Motor neuron (in vitro differentiated cells): ENCODE data around the gene SFXN5. TPM values are rescaled to one million over a fixed set of nuclear protein-coding genes. Genes with fewer than 3 reads are reported as not detected.
"Not testable (repeated sequence)": the region's sequence is repeated elsewhere in the genome, so short reads cannot be mapped to it uniquely, and the experiment has no call there.

Experiments used
- ATAC-seq, 8 experiments: fragments of 200-7000 bp; cut with Tn5 transposase; replicated peaks in 6 of 8; 2 replicates each; pipeline ENCODE4 v1.8.0; 2021; ENCODE audit warnings: mild to moderate bottlenecking in 8 of 8, moderate library complexity in 8 of 8
- H3K27ac ChIP-seq, 2 donors: fragments of 250-450 bp; sonication (Bioruptor Pico); 2 replicates each; pipeline ENCODE4 v1.9.0; 2021; ENCODE audit warnings: antibody characterized with exemption in 2 of 2, mild to moderate bottlenecking in 2 of 2, moderate library complexity in 1 of 2
- H3K4me1 ChIP-seq, 2 donors: fragments of 250-450 bp; sonication (Bioruptor Pico); replicated peaks in 1 of 2; 2 replicates each; pipeline ENCODE4 v1.6.1; 2021; ENCODE audit warnings: antibody characterized with exemption in 2 of 2, mild to moderate bottlenecking in 2 of 2, moderate library complexity in 1 of 2
- H3K4me3 ChIP-seq, 5 donors: fragments of 250-450 bp; sonication (Bioruptor Pico); 2 replicates each; pipeline ENCODE4 v1.9.0; 2021; ENCODE audit warnings: antibody characterized with exemption in 5 of 5, mild to moderate bottlenecking in 5 of 5, moderate library complexity in 4 of 5
- WGBS, 10 experiments: fragments of 450-650 bp; shearing (Covaris generic); methylation state at CpG; one replicate each; pipeline ENCODE4 v1.0.0; 2022; 5-methylcytosine and 5-hydroxymethylcytosine counted together
- in situ Hi-C, 9 experiments: fragments of 400-800 bp; cut with MboI; loops; one replicate each; pipeline ENCODE4 v1.15.0; 2021; ENCODE audit warnings: low sequenced_read_pairs in 9 of 9, low pct_unique_long_range_greater_than_20kb in 2 of 9; ENCODE audit not compliant: unreplicated experiment in 9 of 9
- total RNA-seq, 8 experiments: library from RNA; unstranded; fragments of 300-600 nt; gene quantifications; 2 replicates each; pipeline versions ENCODE4 v1.2.3 to v1.2.4, GENCODE V29; 2022

Gene SFXN5
- total RNA-seq, 8 experiments from 2014 or later: 6.4 to 35.6 (median 16.0) TPM

- Histone ChIP-seq H3K4me3 (no peak overlapping the region), H3K4me1 (peaks cover 9 to 16% of the 10 kb centered on the region in 2 donors), H3K27ac (no peak overlapping the region)
- 20 to 33% methylated on average over 1 to 2 of the region's 7 CpGs; no CpG with 5 or more reads in 8 of the 10 experiments for WGBS, 10 experiments
- in situ Hi-C loops: loop anchor here in 1 of 9 experiments (25.0 kb wide), 1 partner anchor 273 kb away; no protein-coding TSS in a partner anchor
- ATAC-seq: no peak
These were observed 157.3 kb downstream of the SFXN5 start for GRCh38 chr2:72914206-72914559.

GRCh38 chr2:72913486-72914205 is 157.9 kb downstream of the SFXN5 start:
- H3K4me1 ChIP-seq: peaks cover 9 to 15% of the 10 kb centered on the region in 2 donors
- no peak overlapping the region for H3K4me3 ChIP-seq
- H3K27ac ChIP-seq: no peak overlapping the region
- in situ Hi-C loops: loop anchor here in 1 of 9 experiments (25.0 kb wide), 1 partner anchor 274 kb away; no protein-coding TSS in a partner anchor
- 0 to 60% (median 12%) methylated on average over 1 to 7 of the region's 7 CpGs for WGBS, 10 experiments
- no peak for ATAC-seq

- 0 to 17% (median 12%) methylated on average over 1 of the region's 1 CpG; no CpG with 5 or more reads in 6 of the 10 experiments for WGBS, 10 experiments
- Histone ChIP-seq H3K4me3 (no peak overlapping the region), H3K27ac (no peak overlapping the region), H3K4me1 (peaks cover 1 to 4% of the 10 kb centered on the region in 2 donors)
- in situ Hi-C loops: loop anchor here in 1 of 9 experiments (25.0 kb wide), 1 partner anchor 276 kb away; no protein-coding TSS in a partner anchor
- ATAC-seq: no peak
These were observed 160.3 kb downstream of the SFXN5 start for GRCh38 chr2:72911256-72911655.

- Histone ChIP-seq H3K27ac (no peak overlapping the region), H3K4me3 (no peak overlapping the region), H3K4me1 (no peaks in the 10 kb centered on the region)
- WGBS, 10 experiments: 19 to 100% (median 60%) methylated on average over 1 to 3 of the region's 3 CpGs
- no peak for ATAC-seq
- in situ Hi-C loops: loop anchor here in 1 of 9 experiments (25.0 kb wide), 1 partner anchor 279 kb away; no protein-coding TSS in a partner anchor
These were observed 162.8 kb downstream of the SFXN5 start for GRCh38 chr2:72908741-72909140.

GRCh38 chr2:72907369-72907768 is 164.1 kb downstream of the SFXN5 start:
- not testable (repeated sequence) for H3K27ac ChIP-seq, H3K4me3 ChIP-seq, H3K4me1 ChIP-seq, ATAC-seq
- in situ Hi-C loops: loop anchor here in 1 of 9 experiments (25.0 kb wide), 1 partner anchor 280 kb away; no protein-coding TSS in a partner anchor
- whole genome bisulfite sequencing, 10 experiments: 40 to 100% (median 81%) methylated on average over 1 to 13 of the region's 13 CpGs

- in situ Hi-C loops: loop anchor here in 1 of 9 experiments (25.0 kb wide), 1 partner anchor 286 kb away; no protein-coding TSS in a partner anchor
- Histone ChIP-seq H3K27ac (no peak overlapping the region), H3K4me1 (no peaks in the 10 kb centered on the region), H3K4me3 (no peak overlapping the region)
- ATAC-seq: no peak
- 14 to 70% (median 50%) methylated on average over 1 to 2 of the region's 3 CpGs; no CpG with 5 or more reads in 6 of the 10 experiments for WGBS, 10 experiments
These were observed 170.1 kb downstream of the SFXN5 start for GRCh38 chr2:72901426-72901825.

DNA sequence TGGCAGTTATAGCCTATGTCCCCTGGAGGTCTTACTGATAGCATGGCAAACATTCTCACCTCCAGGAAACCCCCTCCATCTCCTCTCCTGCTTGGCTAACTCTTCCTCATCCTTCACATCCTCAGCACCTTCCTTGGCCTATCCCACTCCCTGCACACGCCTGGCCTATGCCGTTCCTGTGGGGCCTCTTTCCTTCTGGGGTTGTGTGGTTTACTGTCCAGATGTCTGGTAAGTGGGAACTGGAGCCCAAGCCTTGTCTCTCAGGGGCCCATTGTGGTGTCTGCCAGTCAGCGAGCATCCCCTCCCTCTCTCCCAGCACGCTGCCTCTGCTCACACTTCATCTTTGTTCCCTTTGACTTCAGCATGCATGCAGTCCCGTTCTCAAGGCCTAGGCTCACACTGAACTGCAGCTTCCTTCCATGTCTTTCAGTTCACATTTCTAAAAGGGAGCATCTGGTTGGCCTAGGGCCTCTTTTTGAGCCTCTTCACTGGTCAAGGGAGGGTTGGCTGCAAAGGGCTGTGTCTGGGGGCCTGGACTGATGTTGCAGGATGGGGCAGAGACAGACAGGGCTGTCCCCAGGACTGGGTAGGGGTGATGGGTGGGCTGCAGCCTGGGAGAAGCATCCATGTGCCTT is 171.2 kb downstream of the SFXN5 start:
- in situ Hi-C loops: loop anchor here in 1 of 9 experiments (25.0 kb wide), 1 partner anchor 287 kb away; no protein-coding TSS in a partner anchor
- WGBS, 10 experiments: 0 to 67% (median 58%) methylated on average over 1 to 3 of the region's 5 CpGs; no CpG with 5 or more reads in 3 of the 10 experiments

GRCh38 chr2:72898585-72898906 is 173.0 kb downstream of the SFXN5 start:
- no peak for ATAC-seq
- peaks cover 4 to 5% of the 10 kb centered on the region in 2 donors for H3K4me1 ChIP-seq
- in situ Hi-C loops: loop anchor here in 7 of 9 experiments (10.0 to 25.0 kb wide), 5 partner anchors 264 to 1361 kb away; no protein-coding TSS in a partner anchor
- 50 to 100% (median 71%) methylated on average over 1 to 2 of the region's 2 CpGs; no CpG with 5 or more reads in 5 of the 10 experiments for WGBS, 10 experiments
- no peak overlapping the region for H3K27ac ChIP-seq
- H3K4me3 ChIP-seq: no peak overlapping the region

More for the DNA sequence above, 171.2 kb downstream of the SFXN5 start:
- no peak for ATAC-seq
- Histone ChIP-seq H3K4me1 (peaks cover 4 to 5% of the 10 kb centered on the region in 2 donors), H3K4me3 (no peak overlapping the region), H3K27ac (no peak overlapping the region)

DNA sequence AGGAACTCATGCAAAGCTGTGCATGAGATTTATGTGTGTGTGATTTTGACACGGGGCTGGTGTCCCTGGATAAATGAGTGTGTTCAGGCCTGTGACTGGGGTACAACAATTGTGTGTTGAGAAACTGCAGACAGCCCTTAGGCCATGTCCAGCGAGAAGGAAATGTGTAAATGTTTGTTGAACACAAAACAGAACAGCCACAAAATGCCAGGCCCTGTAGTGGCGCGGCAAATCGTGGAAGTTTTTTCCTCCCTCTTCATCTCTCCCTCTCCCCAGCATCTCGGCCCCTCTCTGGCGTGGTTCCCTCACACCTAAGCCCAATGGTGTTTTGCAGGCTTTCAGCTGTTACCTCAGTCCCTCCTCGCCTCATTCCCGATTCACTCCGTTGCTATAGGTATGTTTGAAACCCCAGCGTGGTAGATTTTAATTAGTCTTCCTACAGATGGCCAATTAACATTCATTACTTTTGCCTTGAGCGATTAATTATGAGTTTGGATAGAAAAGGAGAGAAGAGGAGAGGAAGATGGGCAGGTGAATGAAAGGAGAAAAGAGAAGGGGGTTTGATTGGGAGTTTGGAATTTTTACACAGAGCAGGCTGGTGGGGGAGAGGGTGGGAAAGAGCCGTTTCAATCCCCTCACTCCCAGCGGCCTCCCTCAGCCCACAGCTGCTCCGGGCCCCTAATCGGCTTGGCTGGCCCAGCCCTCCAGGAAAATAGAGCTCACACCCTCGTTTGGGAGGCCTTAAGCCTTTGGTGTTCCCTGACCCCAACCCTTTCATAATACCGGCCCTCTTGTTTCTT is 173.5 kb downstream of the SFXN5 start:
- WGBS, 10 experiments: 32 to 80% (median 54%) methylated on average over 3 to 15 of the region's 18 CpGs; no CpG with 5 or more reads in 1 of the 10 experiments
- no peak overlapping the region for H3K4me3 ChIP-seq
- H3K4me1 ChIP-seq: peaks cover 4 to 5% of the 10 kb centered on the region in 2 donors
- H3K27ac ChIP-seq: no peak overlapping the region
- no peak for ATAC-seq
- in situ Hi-C loops: loop anchor here in 7 of 9 experiments (10.0 to 25.0 kb wide), 5 partner anchors 264 to 1361 kb away; no protein-coding TSS in a partner anchor

DNA sequence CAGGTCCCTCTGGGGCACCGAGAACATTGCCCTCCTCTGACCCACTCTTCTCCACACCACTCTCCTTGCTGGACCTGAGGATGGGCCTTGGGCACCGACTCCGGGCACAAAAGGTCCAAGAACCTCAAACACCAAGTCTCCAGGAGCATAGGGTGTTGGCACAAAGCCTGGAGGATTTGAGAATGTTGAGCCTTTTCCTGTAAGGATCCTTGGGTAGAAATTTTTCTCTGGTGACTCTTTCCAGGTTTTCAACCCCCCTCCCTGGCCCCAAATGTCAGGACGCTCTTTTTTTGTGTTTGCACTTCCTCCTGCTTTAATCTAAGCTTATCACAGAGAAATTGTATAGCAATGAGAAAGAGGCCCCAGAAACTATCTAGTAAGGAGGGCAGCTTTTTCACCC is 175.1 kb downstream of the SFXN5 start:
- Histone ChIP-seq H3K27ac (no peak overlapping the region), H3K4me1 (peaks cover 4 to 5% of the 10 kb centered on the region in 2 donors), H3K4me3 (no peak overlapping the region)
- in situ Hi-C loops: loop anchor here in 7 of 9 experiments (10.0 to 25.0 kb wide), 5 partner anchors 266 to 1359 kb away; no protein-coding TSS in a partner anchor
- no peak for ATAC-seq
- WGBS, 10 experiments: 40 to 100% (median 86%) methylated on average over 1 to 2 of the region's 4 CpGs; no CpG with 5 or more reads in 6 of the 10 experiments

DNA sequence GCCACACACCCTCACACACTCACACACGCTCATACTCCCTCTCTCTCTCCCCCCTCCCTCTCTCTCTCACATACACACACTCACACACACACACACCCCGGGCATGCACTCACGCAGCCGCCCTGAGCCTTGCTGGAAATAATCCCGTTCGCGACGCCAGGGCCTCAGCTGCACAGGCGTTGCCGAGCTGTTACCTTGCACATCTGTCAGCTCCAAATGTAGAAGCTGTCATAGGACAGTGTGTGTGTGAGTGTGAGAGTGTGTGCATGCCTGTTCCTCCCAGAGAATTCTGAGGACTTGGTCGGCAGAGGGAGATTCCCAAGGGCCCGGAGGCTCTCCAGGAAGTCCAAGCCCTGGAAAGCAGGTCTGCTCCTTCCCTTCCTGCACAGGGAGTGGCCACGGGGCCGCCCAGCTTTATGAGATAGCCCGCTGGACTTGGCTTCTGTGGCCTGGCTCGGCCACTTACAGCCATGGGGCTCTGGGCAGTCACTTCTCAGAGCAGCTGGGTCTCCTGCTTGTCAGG is 175.7 kb downstream of the SFXN5 start:
- H3K4me3 ChIP-seq: no peak overlapping the region
- no peak overlapping the region for H3K27ac ChIP-seq
- in situ Hi-C loops: loop anchor here in 7 of 9 experiments (10.0 to 25.0 kb wide), 5 partner anchors 266 to 1359 kb away; no protein-coding TSS in a partner anchor
- ATAC-seq: peak; percentile 66 to 94 (median 84)
- peaks cover 4 to 5% of the 10 kb centered on the region in 2 donors for H3K4me1 ChIP-seq
- 0 to 49% (median 10%) methylated on average over 2 to 3 of the region's 16 CpGs; no CpG with 5 or more reads in 5 of the 10 experiments for WGBS, 10 experiments

GRCh38 chr2:72895154-72895553 is 176.4 kb downstream of the SFXN5 start:
- H3K4me3 ChIP-seq: no peak overlapping the region
- in situ Hi-C loops: loop anchor here in 7 of 9 experiments (10.0 to 25.0 kb wide), 5 partner anchors 267 to 1358 kb away; no protein-coding TSS in a partner anchor

More at GRCh38 chr2:72895154-72895553, 176.4 kb downstream of the SFXN5 start:
- WGBS, 10 experiments: 0 to 45% (median 22%) methylated on average over 1 to 3 of the region's 4 CpGs; no CpG with 5 or more reads in 5 of the 10 experiments
- H3K4me1 ChIP-seq: peaks cover 4 to 5% of the 10 kb centered on the region in 2 donors
- no peak for ATAC-seq
- no peak overlapping the region for H3K27ac ChIP-seq
